ENCODE data around the gene PRRC2B. TPM values are rescaled to one million over a fixed set of nuclear protein-coding genes. Genes with fewer than 3 reads are reported as not detected.

PRRC2B gene
- total RNA-seq, 1 experiment from 2014 or later: 137 TPM

- H3K4me3 Mint-ChIP-seq (ENCODE audit: low read depth, unreplicated experiment): no peak overlapping the region
- CTCF ChIA-PET: interaction anchor here (0.7 kb wide), 1 partner anchor 53 kb away, joined by 4 read pairs; no protein-coding TSS in a partner anchor
Observed at GRCh38 chr9:131404581-131404980, 10.7 kb downstream of the PRRC2B start.

GRCh38 chr9:131404987-131405386, 11.1 kb downstream of the PRRC2B start:
- DNase-seq: no peak
- no peaks in the 10 kb centered on the region for H3K27me3 Mint-ChIP-seq (ENCODE audit: unreplicated experiment)
- H3K4me1 Mint-ChIP-seq (ENCODE audit: low read depth, unreplicated experiment): peaks cover 50% of the 10 kb centered on the region
- H3K27ac Mint-ChIP-seq (ENCODE audit: unreplicated experiment): no peak overlapping the region
- CTCF ChIA-PET: interaction anchor here (1.1 to 1.8 kb wide), 2 partner anchors 8 to 38 kb away, joined by 3 to 5 read pairs; no protein-coding TSS in a partner anchor
- intact Hi-C loops (cut with micrococcal nuclease; ENCODE audit: unreplicated experiment): no loop called here
- no peak for TF ChIP-seq CTCF (IDR thresholded peaks at IDR 0.05; ENCODE audit: unreplicated experiment)
- H3K4me3 Mint-ChIP-seq (ENCODE audit: low read depth, unreplicated experiment): peak overlapping the region; percentile 38
- no TSS peak for BruUV-seq (replicated peaks)
- no peaks in the 10 kb centered on the region for H3K9me3 Mint-ChIP-seq (ENCODE audit: low read depth, unreplicated experiment)
- peaks cover 33% of the 10 kb centered on the region for H3K36me3 Mint-ChIP-seq (ENCODE audit: insufficient read depth, unreplicated experiment)

More at GRCh38 chr9:131404581-131404980, 10.7 kb downstream of the PRRC2B start:
- TF ChIP-seq CTCF (IDR thresholded peaks at IDR 0.05; ENCODE audit: unreplicated experiment): no peak
- intact Hi-C loops (cut with micrococcal nuclease; ENCODE audit: unreplicated experiment): no loop called here
- no peaks in the 10 kb centered on the region for H3K27me3 Mint-ChIP-seq (ENCODE audit: unreplicated experiment)
- BruUV-seq (replicated peaks): no TSS peak
- H3K4me1 Mint-ChIP-seq (ENCODE audit: low read depth, unreplicated experiment): peaks cover 53% of the 10 kb centered on the region
- no peak overlapping the region for H3K27ac Mint-ChIP-seq (ENCODE audit: unreplicated experiment)
- H3K36me3 Mint-ChIP-seq (ENCODE audit: insufficient read depth, unreplicated experiment): peaks cover 36% of the 10 kb centered on the region
- DNase-seq: no peak
- H3K9me3 Mint-ChIP-seq (ENCODE audit: low read depth, unreplicated experiment): no peaks in the 10 kb centered on the region

GRCh38 chr9:131405428-131405827, 11.5 kb downstream of the PRRC2B start:
- TF ChIP-seq CTCF (IDR thresholded peaks at IDR 0.05; ENCODE audit: unreplicated experiment): no peak
- no peaks in the 10 kb centered on the region for H3K9me3 Mint-ChIP-seq (ENCODE audit: low read depth, unreplicated experiment)
- H3K27me3 Mint-ChIP-seq (ENCODE audit: unreplicated experiment): no peaks in the 10 kb centered on the region
- CTCF ChIA-PET: interaction anchor here (0.8 to 1.8 kb wide), 3 partner anchors 9 to 56 kb away, joined by 3 to 5 read pairs (median 3); no protein-coding TSS in a partner anchor
- H3K27ac Mint-ChIP-seq (ENCODE audit: unreplicated experiment): no peak overlapping the region
- H3K36me3 Mint-ChIP-seq (ENCODE audit: insufficient read depth, unreplicated experiment): peaks cover 29% of the 10 kb centered on the region
- BruUV-seq (replicated peaks): no TSS peak
- DNase-seq: no peak
- intact Hi-C loops (cut with micrococcal nuclease; ENCODE audit: unreplicated experiment): no loop called here
- H3K4me1 Mint-ChIP-seq (ENCODE audit: low read depth, unreplicated experiment): peaks cover 47% of the 10 kb centered on the region
- peak overlapping the region; percentile 38 for H3K4me3 Mint-ChIP-seq (ENCODE audit: low read depth, unreplicated experiment)

GRCh38 chr9:131405858-131406537, 12.1 kb downstream of the PRRC2B start:
- peaks cover 29% of the 10 kb centered on the region for H3K36me3 Mint-ChIP-seq (ENCODE audit: insufficient read depth, unreplicated experiment)
- CTCF ChIA-PET: interaction anchor here (0.8 to 1.8 kb wide), 3 partner anchors 9 to 56 kb away, joined by 3 to 5 read pairs (median 3); no protein-coding TSS in a partner anchor
- intact Hi-C loops (cut with micrococcal nuclease; ENCODE audit: unreplicated experiment): no loop called here
- no peaks in the 10 kb centered on the region for H3K9me3 Mint-ChIP-seq (ENCODE audit: low read depth, unreplicated experiment)
- H3K4me1 Mint-ChIP-seq (ENCODE audit: low read depth, unreplicated experiment): peaks cover 47% of the 10 kb centered on the region
- H3K4me3 Mint-ChIP-seq (ENCODE audit: low read depth, unreplicated experiment): peak overlapping the region; percentile 38
- no peak for TF ChIP-seq CTCF (IDR thresholded peaks at IDR 0.05; ENCODE audit: unreplicated experiment)
- H3K27me3 Mint-ChIP-seq (ENCODE audit: unreplicated experiment): no peaks in the 10 kb centered on the region
- BruUV-seq (replicated peaks): no TSS peak
- H3K27ac Mint-ChIP-seq (ENCODE audit: unreplicated experiment): no peak overlapping the region
- no peak for DNase-seq

Measured in Calu3 (cell line).